NCI-H2227 (cell line): ENCODE results near the gene ADRB1.

Experiments used
- DNase-seq: peaks from one replicate; lab custom pipeline; 2025; ENCODE audit not compliant: unreplicated experiment; lab: John Stamatoyannopoulos, UW

The ADRB1 gene

DNA sequence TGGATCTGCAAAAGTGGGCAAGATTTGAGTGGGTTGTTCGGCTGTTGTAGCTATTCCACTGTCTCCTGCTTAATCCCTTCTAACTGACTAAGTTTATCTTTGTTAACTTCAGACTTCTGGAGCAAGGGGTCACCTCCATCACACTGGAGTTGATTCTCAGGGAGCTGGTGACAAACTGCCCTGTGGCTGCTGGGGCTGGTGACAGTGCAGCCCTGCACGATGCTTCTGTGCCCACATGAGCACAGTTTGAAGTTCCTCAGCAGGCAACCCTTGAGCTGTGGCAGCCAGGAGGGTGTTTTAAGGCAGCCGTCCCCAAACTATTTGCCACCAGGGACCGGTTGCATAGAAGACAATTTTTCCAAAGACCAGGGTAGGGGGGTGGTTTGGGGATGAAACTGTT lies 40.5 kb downstream of the ADRB1 start:
- no peak for DNase-seq

GRCh38 chr10:114087255-114087654 lies 43.6 kb downstream of the ADRB1 start:
- no peak for DNase-seq

GRCh38 chr10:114087655-114088054 lies 44.0 kb downstream of the ADRB1 start:
- no peak for DNase-seq

- DNase-seq: no peak
Observed at GRCh38 chr10:114094795-114095194, 51.1 kb downstream of the ADRB1 start.

- DNase-seq: no peak
Observed at GRCh38 chr10:114095559-114096337, 52.1 kb downstream of the ADRB1 start.
